SK-N-MC (cell line): ENCODE data around the gene MS4A1.
"Not testable (repeated sequence)": the region's sequence is repeated elsewhere in the genome, so short reads cannot be mapped to it uniquely, and the experiment has no call there.

Source experiments
- EZH2 ChIP-seq: fragments of 200-600 bp; sonication (generic); IDR thresholded peaks from one replicate; pipeline ENCODE4 v1.6.1; 2017; ENCODE audit warnings: antibody characterized with exemption
- POLR2AphosphoS5 ChIP-seq: IDR thresholded peaks from 2 replicates; pipeline ENCODE4 v1.6.1; 2012; ENCODE audit warnings: mild to moderate bottlenecking, low read depth, low read length, borderline replicate concordance

DNA sequence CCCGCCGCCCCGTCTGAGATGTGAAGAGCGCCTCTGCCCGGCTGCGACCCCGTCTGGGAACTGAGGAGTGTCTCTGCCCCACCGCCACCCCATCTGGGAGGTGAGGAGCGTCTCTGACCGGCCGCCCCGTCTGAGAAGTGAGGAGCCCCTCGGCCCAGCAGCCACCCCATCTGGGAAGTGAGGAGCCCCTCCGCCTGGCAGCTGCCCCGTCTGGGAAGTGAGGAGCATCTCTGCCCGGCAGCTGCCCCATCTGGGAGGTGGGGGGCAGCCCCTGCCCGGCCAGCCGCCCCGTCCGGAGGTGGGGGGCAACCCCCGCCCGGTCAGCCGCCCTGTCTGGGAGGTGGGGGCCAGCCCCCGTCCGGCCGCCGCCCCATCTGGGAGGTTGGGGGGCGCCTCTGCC lies 54.6 kb downstream of the MS4A1 start:
- TF ChIP-seq POLR2AphosphoS5, EZH2: not testable (repeated sequence)
